Measurements from ENCODE around the gene TIMELESS.

The TIMELESS gene

DNA sequence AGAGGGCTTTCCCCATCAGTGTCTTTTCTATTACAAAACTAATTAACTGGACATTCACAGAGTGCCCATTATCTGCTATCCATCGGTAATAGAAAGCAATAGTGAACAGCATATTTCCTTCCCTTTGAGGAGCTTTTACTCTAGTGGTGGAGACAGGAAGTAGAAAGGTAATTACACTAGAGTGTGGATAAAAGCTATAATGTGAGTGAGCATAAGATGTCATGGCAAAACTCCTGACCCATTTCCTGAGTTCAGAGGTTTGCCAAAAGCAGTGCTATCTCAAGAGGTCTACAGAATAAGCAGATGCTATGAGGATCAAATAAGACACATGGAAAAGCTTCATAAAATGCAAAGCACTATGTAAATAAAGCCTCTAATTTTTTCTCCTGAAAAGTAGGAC lies 24.0 kb downstream of the TIMELESS start (continued):
- TF ChIP-seq ZNF571 (tag by site-specific recombination; IDR thresholded peaks at IDR 0.05) (no peak), ZNF416 (tag by site-specific recombination; IDR thresholded peaks at IDR 0.05) (no peak), ZIC2 (tag by site-specific recombination; IDR thresholded peaks at IDR 0.05) (no peak), ZNF423 (tag by site-specific recombination; IDR thresholded peaks at IDR 0.05) (no peak), EGR2 (tag by site-specific recombination; IDR thresholded peaks at IDR 0.05; ENCODE audit: low read depth) (no peak)
- TF ChIP-seq, protein P1, sequence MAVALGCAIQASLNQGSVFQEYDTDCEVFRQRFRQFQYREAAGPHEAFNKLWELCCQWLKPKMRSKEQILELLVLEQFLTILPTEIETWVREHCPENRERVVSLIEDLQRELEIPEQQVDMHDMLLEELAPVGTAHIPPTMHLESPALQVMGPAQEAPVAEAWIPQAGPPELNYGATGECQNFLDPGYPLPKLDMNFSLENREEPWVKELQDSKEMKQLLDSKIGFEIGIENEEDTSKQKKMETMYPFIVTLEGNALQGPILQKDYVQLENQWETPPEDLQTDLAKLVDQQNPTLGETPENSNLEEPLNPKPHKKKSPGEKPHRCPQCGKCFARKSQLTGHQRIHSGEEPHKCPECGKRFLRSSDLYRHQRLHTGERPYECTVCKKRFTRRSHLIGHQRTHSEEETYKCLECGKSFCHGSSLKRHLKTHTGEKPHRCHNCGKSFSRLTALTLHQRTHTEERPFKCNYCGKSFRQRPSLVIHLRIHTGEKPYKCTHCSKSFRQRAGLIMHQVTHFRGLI (tag by site-specific recombination; IDR thresholded peaks at IDR 0.05): no peak
- TF ChIP-seq, protein P2, sequence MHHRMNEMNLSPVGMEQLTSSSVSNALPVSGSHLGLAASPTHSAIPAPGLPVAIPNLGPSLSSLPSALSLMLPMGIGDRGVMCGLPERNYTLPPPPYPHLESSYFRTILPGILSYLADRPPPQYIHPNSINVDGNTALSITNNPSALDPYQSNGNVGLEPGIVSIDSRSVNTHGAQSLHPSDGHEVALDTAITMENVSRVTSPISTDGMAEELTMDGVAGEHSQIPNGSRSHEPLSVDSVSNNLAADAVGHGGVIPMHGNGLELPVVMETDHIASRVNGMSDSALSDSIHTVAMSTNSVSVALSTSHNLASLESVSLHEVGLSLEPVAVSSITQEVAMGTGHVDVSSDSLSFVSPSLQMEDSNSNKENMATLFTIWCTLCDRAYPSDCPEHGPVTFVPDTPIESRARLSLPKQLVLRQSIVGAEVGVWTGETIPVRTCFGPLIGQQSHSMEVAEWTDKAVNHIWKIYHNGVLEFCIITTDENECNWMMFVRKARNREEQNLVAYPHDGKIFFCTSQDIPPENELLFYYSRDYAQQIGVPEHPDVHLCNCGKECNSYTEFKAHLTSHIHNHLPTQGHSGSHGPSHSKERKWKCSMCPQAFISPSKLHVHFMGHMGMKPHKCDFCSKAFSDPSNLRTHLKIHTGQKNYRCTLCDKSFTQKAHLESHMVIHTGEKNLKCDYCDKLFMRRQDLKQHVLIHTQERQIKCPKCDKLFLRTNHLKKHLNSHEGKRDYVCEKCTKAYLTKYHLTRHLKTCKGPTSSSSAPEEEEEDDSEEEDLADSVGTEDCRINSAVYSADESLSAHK (tag by site-specific recombination; IDR thresholded peaks at IDR 0.05): no peak
- TF ChIP-seq, protein P3, sequence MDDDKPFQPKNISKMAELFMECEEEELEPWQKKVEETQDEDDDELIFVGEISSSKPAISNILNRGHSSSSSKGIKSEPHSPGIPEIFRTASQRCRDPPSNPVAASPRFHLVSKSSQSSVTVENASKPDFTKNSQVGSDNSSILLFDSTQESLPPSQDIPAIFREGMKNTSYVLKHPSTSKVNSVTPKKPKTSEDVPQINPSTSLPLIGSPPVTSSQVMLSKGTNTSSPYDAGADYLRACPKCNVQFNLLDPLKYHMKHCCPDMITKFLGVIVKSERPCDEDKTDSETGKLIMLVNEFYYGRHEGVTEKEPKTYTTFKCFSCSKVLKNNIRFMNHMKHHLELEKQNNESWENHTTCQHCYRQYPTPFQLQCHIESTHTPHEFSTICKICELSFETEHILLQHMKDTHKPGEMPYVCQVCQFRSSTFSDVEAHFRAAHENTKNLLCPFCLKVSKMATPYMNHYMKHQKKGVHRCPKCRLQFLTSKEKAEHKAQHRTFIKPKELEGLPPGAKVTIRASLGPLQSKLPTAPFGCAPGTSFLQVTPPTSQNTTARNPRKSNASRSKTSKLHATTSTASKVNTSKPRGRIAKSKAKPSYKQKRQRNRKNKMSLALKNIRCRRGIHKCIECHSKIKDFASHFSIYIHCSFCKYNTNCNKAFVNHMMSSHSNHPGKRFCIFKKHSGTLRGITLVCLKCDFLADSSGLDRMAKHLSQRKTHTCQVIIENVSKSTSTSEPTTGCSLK (tag by site-specific recombination; IDR thresholded peaks at IDR 0.05): no peak

DNA sequence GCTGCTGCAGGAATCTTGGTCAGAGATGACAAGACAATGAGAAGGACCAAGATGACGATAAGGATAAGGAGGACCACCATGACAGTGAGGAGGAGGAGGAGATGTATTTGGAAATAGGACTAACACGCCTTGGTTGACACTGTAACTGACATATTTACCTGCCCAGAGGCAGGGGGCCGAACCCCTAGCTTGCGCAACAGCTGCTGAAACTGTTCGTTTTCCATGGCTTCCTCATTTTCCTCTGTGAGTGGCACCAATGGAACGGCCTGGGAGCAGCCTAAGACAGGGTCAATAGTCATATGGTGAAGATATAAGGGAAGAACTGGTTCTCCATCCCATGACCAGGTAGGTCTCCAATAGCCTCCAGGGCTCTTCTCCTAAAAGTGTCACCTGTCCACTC lies 28.8 kb downstream of the TIMELESS start:
- ChIA-PET CTCF (no interaction called here), POLR2A (no interaction called here)
- no peak overlapping the region for H3K27ac ChIP-seq (ENCODE audit: extremely low read depth, low read depth, low read length)
- H3K36me3 ChIP-seq (ENCODE audit: control insufficient read depth in 2 of 2, insufficient read depth in 1 of 2, low read length in 2 of 2): peaks cover 42 to 93% of the 10 kb centered on the region in 2 experiments
- no peaks in the 10 kb centered on the region for H3K4me1 ChIP-seq (ENCODE audit: control insufficient read depth, insufficient read depth, low read length)
- TF ChIP-seq, protein P4, sequence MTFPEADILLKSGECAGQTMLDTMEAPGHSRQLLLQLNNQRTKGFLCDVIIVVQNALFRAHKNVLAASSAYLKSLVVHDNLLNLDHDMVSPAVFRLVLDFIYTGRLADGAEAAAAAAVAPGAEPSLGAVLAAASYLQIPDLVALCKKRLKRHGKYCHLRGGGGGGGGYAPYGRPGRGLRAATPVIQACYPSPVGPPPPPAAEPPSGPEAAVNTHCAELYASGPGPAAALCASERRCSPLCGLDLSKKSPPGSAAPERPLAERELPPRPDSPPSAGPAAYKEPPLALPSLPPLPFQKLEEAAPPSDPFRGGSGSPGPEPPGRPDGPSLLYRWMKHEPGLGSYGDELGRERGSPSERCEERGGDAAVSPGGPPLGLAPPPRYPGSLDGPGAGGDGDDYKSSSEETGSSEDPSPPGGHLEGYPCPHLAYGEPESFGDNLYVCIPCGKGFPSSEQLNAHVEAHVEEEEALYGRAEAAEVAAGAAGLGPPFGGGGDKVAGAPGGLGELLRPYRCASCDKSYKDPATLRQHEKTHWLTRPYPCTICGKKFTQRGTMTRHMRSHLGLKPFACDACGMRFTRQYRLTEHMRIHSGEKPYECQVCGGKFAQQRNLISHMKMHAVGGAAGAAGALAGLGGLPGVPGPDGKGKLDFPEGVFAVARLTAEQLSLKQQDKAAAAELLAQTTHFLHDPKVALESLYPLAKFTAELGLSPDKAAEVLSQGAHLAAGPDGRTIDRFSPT (tag by site-specific recombination; IDR thresholded peaks at IDR 0.05): no peak
- TF ChIP-seq ZNF792 (tag by site-specific recombination; IDR thresholded peaks at IDR 0.05): no peak
- TF ChIP-seq ZNF211 (tag by site-specific recombination; IDR thresholded peaks at IDR 0.05; ENCODE audit: low read depth): no peak
- TF ChIP-seq, protein P5, sequence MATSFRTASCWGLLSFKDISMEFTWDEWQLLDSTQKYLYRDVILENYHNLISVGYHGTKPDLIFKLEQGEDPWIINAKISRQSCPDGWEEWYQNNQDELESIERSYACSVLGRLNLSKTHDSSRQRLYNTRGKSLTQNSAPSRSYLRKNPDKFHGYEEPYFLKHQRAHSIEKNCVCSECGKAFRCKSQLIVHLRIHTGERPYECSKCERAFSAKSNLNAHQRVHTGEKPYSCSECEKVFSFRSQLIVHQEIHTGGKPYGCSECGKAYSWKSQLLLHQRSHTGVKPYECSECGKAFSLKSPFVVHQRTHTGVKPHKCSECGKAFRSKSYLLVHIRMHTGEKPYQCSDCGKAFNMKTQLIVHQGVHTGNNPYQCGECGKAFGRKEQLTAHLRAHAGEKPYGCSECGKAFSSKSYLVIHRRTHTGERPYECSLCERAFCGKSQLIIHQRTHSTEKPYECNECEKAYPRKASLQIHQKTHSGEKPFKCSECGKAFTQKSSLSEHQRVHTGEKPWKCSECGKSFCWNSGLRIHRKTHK (tag by site-specific recombination; IDR thresholded peaks at IDR 0.05): no peak
- TF ChIP-seq SP7 (tag by site-specific recombination; IDR thresholded peaks at IDR 0.05): no peak
- no peaks in the 10 kb centered on the region for H3K9me3 ChIP-seq (ENCODE audit: control insufficient read depth, insufficient read depth, low read depth, low read length)
- H3K4me3 ChIP-seq (ENCODE audit: low read depth, low read length): no peak overlapping the region

DNA sequence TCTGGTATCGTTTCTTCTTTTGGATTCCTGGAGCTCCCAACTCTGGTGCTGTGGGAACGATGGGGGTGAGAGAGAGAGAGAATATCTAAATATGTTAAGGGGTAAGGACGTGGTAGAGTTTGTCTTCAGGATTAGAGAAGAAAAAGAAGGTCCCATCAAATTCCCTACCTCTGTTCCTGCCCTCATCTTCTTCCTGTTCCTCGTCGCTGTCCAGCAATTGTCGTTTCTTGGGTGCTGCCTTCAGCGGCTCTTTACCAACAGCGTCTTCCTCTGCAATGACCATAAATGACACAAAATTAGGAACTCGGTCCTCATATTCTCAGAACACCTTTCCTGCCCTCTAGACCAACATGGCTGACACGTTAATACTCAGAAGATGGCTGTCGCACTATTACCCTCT lies 31.5 kb downstream of the TIMELESS start:
- H3K9me3 ChIP-seq (ENCODE audit: control insufficient read depth, insufficient read depth, low read depth, low read length): no peaks in the 10 kb centered on the region
- H3K27ac ChIP-seq (ENCODE audit: extremely low read depth, low read depth, low read length): no peak overlapping the region
- ChIA-PET CTCF (no interaction called here), POLR2A (no interaction called here)
- TF ChIP-seq, protein P3 (tag by site-specific recombination; IDR thresholded peaks at IDR 0.05): no peak
- TF ChIP-seq, protein P6, sequence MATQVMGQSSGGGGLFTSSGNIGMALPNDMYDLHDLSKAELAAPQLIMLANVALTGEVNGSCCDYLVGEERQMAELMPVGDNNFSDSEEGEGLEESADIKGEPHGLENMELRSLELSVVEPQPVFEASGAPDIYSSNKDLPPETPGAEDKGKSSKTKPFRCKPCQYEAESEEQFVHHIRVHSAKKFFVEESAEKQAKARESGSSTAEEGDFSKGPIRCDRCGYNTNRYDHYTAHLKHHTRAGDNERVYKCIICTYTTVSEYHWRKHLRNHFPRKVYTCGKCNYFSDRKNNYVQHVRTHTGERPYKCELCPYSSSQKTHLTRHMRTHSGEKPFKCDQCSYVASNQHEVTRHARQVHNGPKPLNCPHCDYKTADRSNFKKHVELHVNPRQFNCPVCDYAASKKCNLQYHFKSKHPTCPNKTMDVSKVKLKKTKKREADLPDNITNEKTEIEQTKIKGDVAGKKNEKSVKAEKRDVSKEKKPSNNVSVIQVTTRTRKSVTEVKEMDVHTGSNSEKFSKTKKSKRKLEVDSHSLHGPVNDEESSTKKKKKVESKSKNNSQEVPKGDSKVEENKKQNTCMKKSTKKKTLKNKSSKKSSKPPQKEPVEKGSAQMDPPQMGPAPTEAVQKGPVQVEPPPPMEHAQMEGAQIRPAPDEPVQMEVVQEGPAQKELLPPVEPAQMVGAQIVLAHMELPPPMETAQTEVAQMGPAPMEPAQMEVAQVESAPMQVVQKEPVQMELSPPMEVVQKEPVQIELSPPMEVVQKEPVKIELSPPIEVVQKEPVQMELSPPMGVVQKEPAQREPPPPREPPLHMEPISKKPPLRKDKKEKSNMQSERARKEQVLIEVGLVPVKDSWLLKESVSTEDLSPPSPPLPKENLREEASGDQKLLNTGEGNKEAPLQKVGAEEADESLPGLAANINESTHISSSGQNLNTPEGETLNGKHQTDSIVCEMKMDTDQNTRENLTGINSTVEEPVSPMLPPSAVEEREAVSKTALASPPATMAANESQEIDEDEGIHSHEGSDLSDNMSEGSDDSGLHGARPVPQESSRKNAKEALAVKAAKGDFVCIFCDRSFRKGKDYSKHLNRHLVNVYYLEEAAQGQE (tag by site-specific recombination; IDR thresholded peaks at IDR 0.05): peak; percentile 86
- H3K4me1 ChIP-seq (ENCODE audit: control insufficient read depth, insufficient read depth, low read length): no peaks in the 10 kb centered on the region
- peaks cover 28 to 87% of the 10 kb centered on the region in 2 experiments for H3K36me3 ChIP-seq (ENCODE audit: control insufficient read depth in 2 of 2, insufficient read depth in 1 of 2, low read length in 2 of 2)
- no peak overlapping the region for H3K4me3 ChIP-seq (ENCODE audit: low read depth, low read length)
